ENCODE results near the gene NCBP3.

GRCh38 chr17:3754066-3754457, 92.0 kb downstream of the NCBP3 start:
- TF ChIP-seq GATA2 (IDR thresholded peaks at IDR 0.05; ENCODE audit: low read depth, low read length) = no peak
- TF ChIP-seq GATA3 (IDR thresholded peaks at IDR 0.05; ENCODE audit: low read depth, low read length) = no peak
